Measurements from ENCODE around the gene LUZP1. TPM values are rescaled to one million over a fixed set of nuclear protein-coding genes. Genes with fewer than 3 reads are reported as not detected.

The LUZP1 gene
- total RNA-seq, 1 experiment from 2014 or later, result 22.4 TPM

- TF ChIP-seq REST (IDR thresholded peaks at IDR 0.05; ENCODE audit: low read depth) (no peak), ELF1 (IDR thresholded peaks at IDR 0.05; ENCODE audit: borderline replicate concordance, low read depth) (no peak)
Observed at GRCh38 chr1:23126200-23126599, 42.5 kb downstream of the LUZP1 start (continued).

GRCh38 chr1:23125489-23125888 is 43.2 kb downstream of the LUZP1 start:
- intact Hi-C loops (cut with micrococcal nuclease), result no loop called here
- no peak for ATAC-seq
- RAD21 ChIA-PET (ENCODE audit: low non-redundant PET in 1 of 2, low total read pairs in 2 of 2, uncharacterized antibody in 2 of 2, unreplicated experiment in 2 of 2), result no interaction called here
- Histone ChIP-seq H3K27ac (ENCODE audit: low read depth, low read length) (no peak overlapping the region), H3K9ac (ENCODE audit: low read length) (no peak overlapping the region), H3K27me3 (ENCODE audit: insufficient read depth, low read length) (no peaks in the 10 kb centered on the region), H4K20me1 (ENCODE audit: insufficient read depth) (no peaks in the 10 kb centered on the region), H3K36me3 (ENCODE audit: control insufficient read depth in 1 of 2, insufficient read depth in 2 of 2, low read length in 2 of 2) (no peaks in the 10 kb centered on the region), H3K9me2 (ENCODE audit: insufficient read depth) (no peaks in the 10 kb centered on the region), H3K9me3 (ENCODE audit: control insufficient read depth in 1 of 2, insufficient read depth in 1 of 2, low read depth in 1 of 2, low read length in 2 of 2) (no peaks in the 10 kb centered on the region), H2AFZ (ENCODE audit: low read depth, low read length, poor library complexity, severe bottlenecking) (no peak overlapping the region), H3K79me2 (ENCODE audit: insufficient read depth, low read length) (peaks cover 83% of the 10 kb centered on the region), H3K4me2 (ENCODE audit: low read length) (no peak overlapping the region), H3K4me1 (ENCODE audit: control insufficient read depth in 1 of 2, insufficient read depth in 2 of 2, low read length in 2 of 2) (peaks cover 0 to 6% of the 10 kb centered on the region in 2 experiments; a peak in 2 of 4 replicates), H3K4me3 (replicated peaks in 1 of 2; ENCODE audit: low read depth in 1 of 2, low read length in 2 of 2) (no peak overlapping the region)
- BruUV-seq (replicated peaks), result no TSS peak
- no peak for DNase-seq (ENCODE audit: low read depth, low spot score)
- CTCF ChIA-PET, result no interaction called here
- POLR2A ChIA-PET, result no interaction called here
- TF ChIP-seq FOSL1 (IDR thresholded peaks at IDR 0.05; ENCODE audit: low read depth) (no peak), CEBPB (IDR thresholded peaks at IDR 0.05; ENCODE audit: low read depth) (no peak), YY1 (IDR thresholded peaks at IDR 0.05; ENCODE audit: extremely low read depth, insufficient replicate concordance, low read depth, low read length) (no peak), RAD21 (IDR thresholded peaks at IDR 0.05; ENCODE audit: low read depth) (no peak), ZFX (IDR thresholded peaks at IDR 0.05) (no peak), ZNF274 (IDR thresholded peaks at IDR 0.05; ENCODE audit: low read depth, low read length) (no peak), ZBTB33 (IDR thresholded peaks at IDR 0.05; ENCODE audit: extremely low read depth, insufficient replicate concordance, low read length) (no peak), SRF (IDR thresholded peaks at IDR 0.05; ENCODE audit: low read depth) (no peak), CBX3 (IDR thresholded peaks at IDR 0.05; ENCODE audit: low read depth) (no peak), POLR2A (IDR thresholded peaks at IDR 0.05; ENCODE audit: borderline replicate concordance, extremely low read depth, insufficient read depth, insufficient read length) (no peak), ATF3 (IDR thresholded peaks at IDR 0.05) (no peak), MAX (IDR thresholded peaks at IDR 0.05) (no peak), SIN3A (IDR thresholded peaks at IDR 0.05; ENCODE audit: low read depth) (no peak), POLR2AphosphoS5 (IDR thresholded peaks at IDR 0.05; ENCODE audit: low read depth, low read length) (no peak), EGR1 (IDR thresholded peaks at IDR 0.05; ENCODE audit: low read depth) (no peak), JUND (IDR thresholded peaks at IDR 0.05) (no peak), TCF7L2 (IDR thresholded peaks at IDR 0.05; ENCODE audit: borderline replicate concordance, extremely low read depth, insufficient read depth, insufficient read length) (no peak), EZH2 (IDR thresholded peaks at IDR 0.05) (no peak)
